Fibroblast of the conjunctiva (primary cell): Measurements from ENCODE around the gene ACTN1.
"Not testable (repeated sequence)": the region's sequence is repeated elsewhere in the genome, so short reads cannot be mapped to it uniquely, and the experiment has no call there.

Source experiments
- DNase-seq: peaks from one replicate; pipeline ENCODE4 v3.0.0-alpha.2; 2010; ENCODE audit warnings: low read depth

The ACTN1 gene

GRCh38 chr14:68986926-68987652 is 8.0 kb upstream of the ACTN1 start:
- no peak for DNase-seq

GRCh38 chr14:68986225-68986624 is 7.1 kb upstream of the ACTN1 start:
- DNase-seq: no peak

GRCh38 chr14:68984686-68985085 is 5.6 kb upstream of the ACTN1 start:
- DNase-seq: no peak

GRCh38 chr14:68983191-68983590 is 4.1 kb upstream of the ACTN1 start:
- DNase-seq: no peak

GRCh38 chr14:68982581-68982980 is 3.5 kb upstream of the ACTN1 start:
- DNase-seq: no peak

GRCh38 chr14:68981539-68981976 is 2.5 kb upstream of the ACTN1 start:
- DNase-seq: no peak

- no peak for DNase-seq
Observed at GRCh38 chr14:68981139-68981538, 2.0 kb upstream of the ACTN1 start.

- DNase-seq: no peak
Observed at GRCh38 chr14:68979722-68980451, 785 bp upstream of the ACTN1 start.

GRCh38 chr14:68978172-68978911 is 760 bp downstream of the ACTN1 start:
- peak; percentile 24 for DNase-seq

- peak; percentile 79 for DNase-seq
Observed at GRCh38 chr14:68977718-68978171, 1.4 kb downstream of the ACTN1 start.

GRCh38 chr14:68977180-68977717 is 1.9 kb downstream of the ACTN1 start:
- no peak for DNase-seq

GRCh38 chr14:68976160-68977067 is 2.7 kb downstream of the ACTN1 start:
- DNase-seq: peak; percentile 22

GRCh38 chr14:68975667-68976066 is 3.4 kb downstream of the ACTN1 start:
- DNase-seq: peak; percentile 43

GRCh38 chr14:68974759-68975347 is 4.2 kb downstream of the ACTN1 start:
- no peak for DNase-seq

GRCh38 chr14:68973639-68974038 is 5.5 kb downstream of the ACTN1 start:
- DNase-seq: no peak

- DNase-seq: not testable (repeated sequence)
Observed at GRCh38 chr14:68973219-68973565, 5.9 kb downstream of the ACTN1 start.

- DNase-seq: no peak
Observed at GRCh38 chr14:68972507-68973218, 6.4 kb downstream of the ACTN1 start.

GRCh38 chr14:68971411-68972035 is 7.6 kb downstream of the ACTN1 start:
- no peak for DNase-seq

GRCh38 chr14:68970736-68971135 is 8.4 kb downstream of the ACTN1 start:
- DNase-seq: no peak

GRCh38 chr14:68970038-68970612 is 9.0 kb downstream of the ACTN1 start:
- DNase-seq: no peak
